Type B pancreatic cell (in vitro differentiated cells): ENCODE measurements around the gene PGAM2. TPM values are rescaled to one million over a fixed set of nuclear protein-coding genes. Genes with fewer than 3 reads are reported as not detected.

ENCODE experiments used
- DNase-seq: peaks from one replicate; pipeline ENCODE4 v3.0.0; 2021; ENCODE audit warnings: mixed read lengths; ENCODE audit not compliant: unreplicated experiment; ENCODE audit errors: extremely low spot score
- H3K27ac Mint-ChIP-seq: 2 replicates; pipeline ENCODE4 v1.8.0; 2021; ENCODE audit warnings: mild to moderate bottlenecking, mixed read lengths
- H3K27me3 Mint-ChIP-seq: 2 replicates; pipeline ENCODE4 v1.8.0; 2021; ENCODE audit warnings: mixed read lengths
- H3K36me3 Mint-ChIP-seq: 2 replicates; pipeline ENCODE4 v1.8.0; 2021; ENCODE audit warnings: mixed read lengths
- H3K4me1 Mint-ChIP-seq: one replicate; pipeline ENCODE4 v1.8.0; 2021; ENCODE audit warnings: mixed read lengths; ENCODE audit not compliant: unreplicated experiment
- H3K4me3 Mint-ChIP-seq: 2 replicates; pipeline ENCODE4 v1.8.0; 2021; ENCODE audit warnings: mild to moderate bottlenecking, mixed read lengths
- H3K9me3 Mint-ChIP-seq: 2 replicates; pipeline ENCODE4 v1.8.0; 2021; ENCODE audit warnings: mixed read lengths
- total RNA-seq: library from RNA; stranded (reverse); gene quantifications from 2 replicates; pipeline ENCODE4 v1.2.1, GENCODE V29; 2021; ENCODE audit warnings: low replicate concordance
- TF ChIP-seq, protein P1 (sequence below): fragments of 200-600 bp; sonication (generic); conservative IDR thresholded peaks from 2 replicates; pipeline ENCODE4 v1.5.0; 2021; ENCODE audit warnings: antibody characterized with exemption, mild to moderate bottlenecking

PGAM2 gene
- total RNA-seq, 1 donor from 2014 or later: 0.72 TPM

DNA sequence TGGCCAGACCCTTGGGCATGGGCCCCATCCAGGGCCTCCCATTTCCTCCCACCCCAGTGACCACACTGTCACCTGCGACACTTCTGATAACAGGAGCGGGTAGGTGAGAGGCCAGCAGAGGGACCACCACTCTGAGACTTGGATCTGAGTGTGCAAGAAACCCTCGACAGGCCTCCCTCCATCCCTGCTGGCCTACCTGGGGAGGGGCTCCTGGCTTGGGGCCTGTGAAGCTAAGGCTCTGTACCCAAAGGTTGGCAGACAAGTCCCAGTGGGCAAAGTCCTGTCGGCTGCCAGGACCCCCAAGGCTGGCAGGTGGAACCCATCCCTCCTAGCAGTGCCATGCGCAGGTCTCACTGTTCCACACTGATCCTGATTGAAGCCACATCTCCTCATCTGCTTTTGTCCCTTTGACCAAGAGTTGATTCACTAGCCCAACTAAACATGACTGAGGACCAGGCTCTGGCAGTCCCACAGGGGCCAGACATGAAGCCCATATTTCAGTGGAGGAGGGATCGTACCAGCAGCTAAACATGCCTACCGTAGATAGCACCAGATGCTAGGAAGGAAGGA is 1.2 kb upstream of the PGAM2 start:
- Mint-ChIP-seq H3K36me3 (peaks cover 2% of the 10 kb centered on the region), H3K4me3 (no peak overlapping the region), H3K9me3 (no peaks in the 10 kb centered on the region), H3K4me1 (peaks cover 3% of the 10 kb centered on the region), H3K27ac (no peak overlapping the region), H3K27me3 (no peaks in the 10 kb centered on the region)
- no peak for DNase-seq
- TF ChIP-seq, protein P1, sequence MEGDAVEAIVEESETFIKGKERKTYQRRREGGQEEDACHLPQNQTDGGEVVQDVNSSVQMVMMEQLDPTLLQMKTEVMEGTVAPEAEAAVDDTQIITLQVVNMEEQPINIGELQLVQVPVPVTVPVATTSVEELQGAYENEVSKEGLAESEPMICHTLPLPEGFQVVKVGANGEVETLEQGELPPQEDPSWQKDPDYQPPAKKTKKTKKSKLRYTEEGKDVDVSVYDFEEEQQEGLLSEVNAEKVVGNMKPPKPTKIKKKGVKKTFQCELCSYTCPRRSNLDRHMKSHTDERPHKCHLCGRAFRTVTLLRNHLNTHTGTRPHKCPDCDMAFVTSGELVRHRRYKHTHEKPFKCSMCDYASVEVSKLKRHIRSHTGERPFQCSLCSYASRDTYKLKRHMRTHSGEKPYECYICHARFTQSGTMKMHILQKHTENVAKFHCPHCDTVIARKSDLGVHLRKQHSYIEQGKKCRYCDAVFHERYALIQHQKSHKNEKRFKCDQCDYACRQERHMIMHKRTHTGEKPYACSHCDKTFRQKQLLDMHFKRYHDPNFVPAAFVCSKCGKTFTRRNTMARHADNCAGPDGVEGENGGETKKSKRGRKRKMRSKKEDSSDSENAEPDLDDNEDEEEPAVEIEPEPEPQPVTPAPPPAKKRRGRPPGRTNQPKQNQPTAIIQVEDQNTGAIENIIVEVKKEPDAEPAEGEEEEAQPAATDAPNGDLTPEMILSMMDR: no peak

DNA sequence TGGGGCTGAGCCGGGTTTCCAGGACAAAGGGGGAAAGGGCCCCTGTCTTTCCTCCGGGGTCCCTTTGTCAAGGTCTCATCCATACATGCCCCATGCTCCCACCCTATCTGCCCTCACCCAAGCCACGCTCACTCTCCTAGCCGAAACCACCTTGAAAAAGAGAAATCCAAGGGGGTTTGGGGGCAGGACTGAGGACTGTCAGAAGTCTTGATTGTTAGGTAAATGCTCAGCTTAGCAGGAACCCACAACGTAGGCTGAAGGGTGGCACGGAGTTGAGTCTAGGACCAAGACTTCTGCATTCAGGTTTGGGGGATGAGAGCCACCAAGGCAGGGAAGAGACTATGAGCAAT is 719 bp upstream of the PGAM2 start:
- no peaks in the 10 kb centered on the region for H3K9me3 Mint-ChIP-seq
- DNase-seq: no peak
- H3K4me3 Mint-ChIP-seq: no peak overlapping the region
- TF ChIP-seq, protein P1: no peak
- no peaks in the 10 kb centered on the region for H3K27me3 Mint-ChIP-seq
- no peak overlapping the region for H3K27ac Mint-ChIP-seq
- H3K4me1 Mint-ChIP-seq: peaks cover 3% of the 10 kb centered on the region
- H3K36me3 Mint-ChIP-seq: peaks cover 4% of the 10 kb centered on the region

DNA sequence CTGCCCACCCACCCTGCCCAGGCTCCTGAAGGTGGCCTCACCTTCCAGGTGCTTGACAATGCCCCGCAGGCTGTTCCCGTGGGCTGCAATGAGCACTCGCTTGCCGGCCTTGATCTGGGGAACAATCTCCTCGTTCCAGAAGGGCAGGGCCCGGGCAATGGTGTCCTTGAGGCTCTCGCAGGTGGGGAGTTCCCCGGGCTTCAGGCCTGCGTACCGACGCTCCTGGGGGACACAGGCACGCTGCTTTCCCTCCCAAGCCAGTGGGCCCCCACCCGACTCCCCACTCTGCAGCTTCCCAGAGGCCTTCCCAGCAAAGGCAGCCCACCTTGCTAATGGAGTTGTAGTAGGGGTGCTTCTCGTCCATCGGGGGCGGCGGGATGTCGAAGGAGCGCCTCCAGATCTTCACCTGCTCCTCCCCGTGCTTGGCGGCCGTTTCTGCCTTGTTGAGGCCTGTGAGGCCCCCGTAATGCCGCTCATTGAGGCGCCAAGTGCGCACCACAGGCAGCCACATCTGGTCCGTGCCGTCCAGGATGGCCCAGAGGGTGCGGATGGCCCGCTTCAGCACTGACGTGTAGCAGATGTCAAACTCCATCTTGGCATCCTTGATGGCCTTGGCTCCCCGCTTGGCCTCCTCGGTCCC is 456 bp downstream of the PGAM2 start:
- H3K4me3 Mint-ChIP-seq: no peak overlapping the region
- TF ChIP-seq, protein P1: no peak
- H3K9me3 Mint-ChIP-seq: no peaks in the 10 kb centered on the region
- H3K36me3 Mint-ChIP-seq: peaks cover 4% of the 10 kb centered on the region
- H3K4me1 Mint-ChIP-seq: peaks cover 3% of the 10 kb centered on the region
- H3K27me3 Mint-ChIP-seq: no peaks in the 10 kb centered on the region
- H3K27ac Mint-ChIP-seq: no peak overlapping the region
- DNase-seq: no peak

DNA sequence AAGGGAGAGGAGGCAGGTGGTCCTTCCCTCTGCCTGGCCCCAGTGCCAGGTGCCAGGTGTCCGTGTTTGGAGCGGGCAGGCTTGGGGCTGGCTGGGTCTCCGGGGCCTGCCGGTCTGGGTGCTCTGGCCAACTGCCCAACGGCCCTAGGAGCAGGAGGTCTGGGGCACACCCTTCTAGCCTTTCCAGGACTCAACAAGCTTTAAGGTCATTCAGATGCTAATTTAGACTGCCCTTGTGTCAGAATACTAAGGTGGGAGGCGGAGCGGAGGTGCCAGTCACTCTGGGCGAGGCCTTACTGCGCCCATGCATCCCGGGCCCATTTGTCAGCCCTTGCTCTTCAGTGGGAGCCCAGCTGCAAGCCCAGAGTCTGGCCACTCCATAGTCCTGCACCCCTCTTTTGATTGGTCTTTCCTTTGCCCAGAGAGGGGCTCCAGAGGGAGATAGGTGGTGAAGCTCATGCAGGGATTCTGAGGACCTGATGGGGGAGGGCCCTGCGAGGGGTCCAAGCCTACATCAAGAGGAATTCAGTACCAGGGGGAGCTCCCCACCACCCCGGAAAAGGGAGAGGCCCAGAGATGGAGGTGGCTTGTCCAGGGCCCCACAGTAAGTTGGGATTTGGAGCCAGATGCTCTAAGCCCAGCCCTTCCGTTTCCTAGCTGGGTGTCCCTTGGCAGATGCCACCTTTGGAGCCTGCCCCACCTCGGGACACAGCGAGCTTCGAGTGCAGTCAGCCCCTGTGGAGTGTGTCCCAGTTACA is 1.3 kb downstream of the PGAM2 start:
- TF ChIP-seq, protein P1: no peak
- Mint-ChIP-seq H3K4me1 (peaks cover 3% of the 10 kb centered on the region), H3K27me3 (no peaks in the 10 kb centered on the region), H3K4me3 (no peak overlapping the region), H3K27ac (no peak overlapping the region), H3K36me3 (peaks cover 4% of the 10 kb centered on the region), H3K9me3 (no peaks in the 10 kb centered on the region)
- DNase-seq: no peak

DNA sequence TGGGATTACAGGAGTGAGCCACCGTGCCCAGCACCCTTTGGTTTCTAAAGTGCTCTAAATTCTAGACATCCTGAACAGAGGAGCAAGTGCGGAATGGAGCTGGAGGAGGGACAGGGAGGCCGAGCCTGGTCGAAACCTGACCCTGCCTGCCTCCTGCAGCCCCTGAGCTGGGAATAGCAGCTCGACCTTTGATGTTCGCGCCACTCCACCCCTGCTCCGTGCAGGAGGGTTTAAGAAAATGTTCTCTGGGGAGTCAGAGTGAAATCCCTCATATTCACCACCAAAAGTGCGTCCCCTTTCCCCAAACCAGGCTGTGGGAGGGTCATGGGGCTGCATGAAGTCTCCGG is 1.8 kb downstream of the PGAM2 start:
- Mint-ChIP-seq H3K4me1 (peaks cover 3% of the 10 kb centered on the region), H3K4me3 (no peak overlapping the region), H3K9me3 (no peaks in the 10 kb centered on the region), H3K27ac (no peak overlapping the region), H3K36me3 (peaks cover 4% of the 10 kb centered on the region), H3K27me3 (no peaks in the 10 kb centered on the region)
- DNase-seq: no peak
- TF ChIP-seq, protein P1: no peak
